HG02571 (cell line): Measurements from ENCODE around the gene FHOD3.

ENCODE experiments used
- ATAC-seq: cut with Tn5 transposase; IDR thresholded peaks from one replicate; pipeline ENCODE4 v1.9.1; 2021; ENCODE audit warnings: mild to moderate bottlenecking, moderate library complexity; ENCODE audit not compliant: unreplicated experiment

The FHOD3 gene

GRCh38 chr18:36295880-36296301, 1.6 kb upstream of the FHOD3 start:
- ATAC-seq, result no peak

- no peak for ATAC-seq
These were observed 680 bp upstream of the FHOD3 start for GRCh38 chr18:36296650-36297416.

- ATAC-seq, result no peak
These were observed 721 bp downstream of the FHOD3 start for GRCh38 chr18:36298126-36298741.

GRCh38 chr18:36299015-36299414, 1.5 kb downstream of the FHOD3 start:
- no peak for ATAC-seq

- no peak for ATAC-seq
These were observed 2.7 kb downstream of the FHOD3 start for GRCh38 chr18:36300211-36300610.

- no peak for ATAC-seq
These were observed 4.4 kb downstream of the FHOD3 start for GRCh38 chr18:36301884-36302283.

- ATAC-seq, result no peak
These were observed 5.2 kb downstream of the FHOD3 start for GRCh38 chr18:36302676-36303075.

GRCh38 chr18:36303211-36303844, 5.8 kb downstream of the FHOD3 start:
- ATAC-seq, result no peak

- no peak for ATAC-seq
These were observed 7.2 kb downstream of the FHOD3 start for GRCh38 chr18:36304723-36305122.

- ATAC-seq, result no peak
These were observed 7.9 kb downstream of the FHOD3 start for GRCh38 chr18:36305375-36305774.

GRCh38 chr18:36307513-36307912, 10.0 kb downstream of the FHOD3 start:
- ATAC-seq, result no peak

- no peak for ATAC-seq
These were observed 11.4 kb downstream of the FHOD3 start for GRCh38 chr18:36308711-36309435.

- no peak for ATAC-seq
These were observed 12.2 kb downstream of the FHOD3 start for GRCh38 chr18:36309436-36310391.

- ATAC-seq, result no peak
These were observed 13.6 kb downstream of the FHOD3 start for GRCh38 chr18:36311026-36311570.

GRCh38 chr18:36312806-36313395, 15.4 kb downstream of the FHOD3 start:
- ATAC-seq, result no peak

GRCh38 chr18:36314098-36314497, 16.6 kb downstream of the FHOD3 start:
- ATAC-seq, result no peak

GRCh38 chr18:36314754-36315153, 17.2 kb downstream of the FHOD3 start:
- no peak for ATAC-seq

GRCh38 chr18:36315736-36316135, 18.2 kb downstream of the FHOD3 start:
- no peak for ATAC-seq

GRCh38 chr18:36316246-36316645, 18.7 kb downstream of the FHOD3 start:
- no peak for ATAC-seq
